Endometrium (tissue), 2 donors: ENCODE measurements around the gene RPH3AL.

Experiments used
- FAIRE-seq: peaks from 2 replicates; lab custom pipeline; 2012; peaks lifted over from hg19 to GRCh38; lab: Jason Lieb, UNC
- donor health status: control.
- donor health status: control.

RPH3AL gene

GRCh38 chr17:353213-353837, 718 bp upstream of the RPH3AL start:
- FAIRE-seq: no peak

- FAIRE-seq: no peak
Observed at GRCh38 chr17:351875-352420, 659 bp downstream of the RPH3AL start.

DNA sequence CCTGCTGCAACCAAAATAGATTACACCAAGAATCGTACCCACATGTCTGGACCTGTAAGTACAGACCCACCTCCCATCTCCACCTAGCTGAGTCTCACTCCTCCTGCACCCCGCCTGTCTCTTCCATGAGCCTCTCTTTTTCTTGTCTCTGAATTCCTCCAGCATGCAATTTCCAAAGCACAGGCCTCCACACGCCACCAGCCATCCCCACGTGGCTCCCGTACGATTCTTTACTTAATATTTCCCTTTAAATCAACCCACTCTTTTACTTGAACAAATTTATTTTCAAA, 1.2 kb downstream of the RPH3AL start:
- FAIRE-seq: no peak

DNA sequence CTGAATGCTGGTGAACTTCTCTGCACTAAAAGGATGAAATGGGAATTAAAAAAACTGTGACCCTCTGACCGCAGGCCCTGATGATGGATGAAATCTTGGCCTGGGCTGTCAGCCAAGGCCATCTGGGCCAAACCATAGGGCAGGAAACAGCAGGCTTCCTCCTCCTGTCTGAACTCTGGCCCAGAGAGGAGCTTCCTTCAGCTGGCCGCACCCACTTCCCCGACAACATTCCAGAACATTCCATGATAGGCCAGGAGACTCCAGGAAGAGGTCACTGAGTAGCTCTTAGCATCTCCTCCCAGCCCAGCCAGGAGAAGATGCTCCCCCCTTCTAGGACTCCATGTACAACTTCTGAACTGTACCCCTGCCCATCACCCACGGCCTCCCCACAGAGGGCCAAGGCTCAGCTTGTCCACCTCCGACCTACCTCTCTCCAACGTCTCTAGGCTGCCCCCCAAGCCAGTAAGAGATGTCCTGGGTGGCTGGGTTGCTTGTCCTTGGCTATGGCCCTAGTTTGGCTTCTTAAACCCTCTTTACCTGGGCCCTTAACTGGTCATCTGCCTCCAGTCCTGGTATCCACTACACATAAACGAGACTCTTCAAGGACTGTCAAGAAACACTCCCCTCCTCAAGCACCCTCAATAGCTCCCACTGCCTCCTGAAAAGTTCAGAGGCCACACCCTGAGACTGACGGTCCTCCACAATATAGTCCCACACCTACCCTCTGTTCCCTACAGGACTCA, 1.7 kb downstream of the RPH3AL start:
- FAIRE-seq: no peak

DNA sequence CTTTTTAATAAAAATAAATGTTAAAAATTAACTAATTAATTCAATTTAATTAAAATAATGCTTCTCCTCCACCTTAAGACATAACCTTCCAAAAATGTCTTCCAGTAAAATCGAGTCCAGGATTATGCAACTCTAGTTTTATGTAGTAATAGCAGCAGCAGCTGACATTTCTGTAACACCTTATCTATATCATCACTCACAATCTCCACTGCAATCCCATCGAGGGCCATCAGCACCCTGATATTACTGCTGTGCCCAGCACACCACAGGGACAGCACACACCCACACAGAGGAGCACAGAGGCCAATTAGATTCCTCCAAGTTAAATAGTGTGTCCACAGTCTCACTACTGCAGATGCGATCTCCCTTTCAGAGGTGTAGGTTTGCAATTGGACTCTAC, 2.9 kb downstream of the RPH3AL start:
- FAIRE-seq: no peak

- FAIRE-seq: no peak
Observed at GRCh38 chr17:348692-349425, 3.7 kb downstream of the RPH3AL start.

DNA sequence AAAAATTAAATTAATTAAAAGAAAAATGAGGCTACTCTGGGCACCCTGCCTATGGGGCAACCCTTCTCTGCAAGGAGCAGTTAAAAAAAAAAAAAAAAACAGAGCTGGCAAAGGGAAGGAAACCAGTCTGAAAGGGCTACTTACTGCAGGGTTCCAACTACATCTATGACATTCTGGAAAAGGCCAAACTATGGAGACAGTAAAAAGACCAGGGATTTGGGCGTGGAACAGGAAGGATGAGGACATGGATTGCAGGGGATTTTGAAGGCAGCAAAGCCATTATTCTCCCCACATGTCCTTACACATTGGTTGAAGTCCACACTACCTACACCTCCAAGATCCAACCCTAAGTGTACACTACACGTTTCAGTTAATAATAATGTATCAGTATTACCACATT, 4.6 kb downstream of the RPH3AL start:
- no peak for FAIRE-seq

- no peak for FAIRE-seq
Observed at GRCh38 chr17:347309-347899, 5.2 kb downstream of the RPH3AL start.

DNA sequence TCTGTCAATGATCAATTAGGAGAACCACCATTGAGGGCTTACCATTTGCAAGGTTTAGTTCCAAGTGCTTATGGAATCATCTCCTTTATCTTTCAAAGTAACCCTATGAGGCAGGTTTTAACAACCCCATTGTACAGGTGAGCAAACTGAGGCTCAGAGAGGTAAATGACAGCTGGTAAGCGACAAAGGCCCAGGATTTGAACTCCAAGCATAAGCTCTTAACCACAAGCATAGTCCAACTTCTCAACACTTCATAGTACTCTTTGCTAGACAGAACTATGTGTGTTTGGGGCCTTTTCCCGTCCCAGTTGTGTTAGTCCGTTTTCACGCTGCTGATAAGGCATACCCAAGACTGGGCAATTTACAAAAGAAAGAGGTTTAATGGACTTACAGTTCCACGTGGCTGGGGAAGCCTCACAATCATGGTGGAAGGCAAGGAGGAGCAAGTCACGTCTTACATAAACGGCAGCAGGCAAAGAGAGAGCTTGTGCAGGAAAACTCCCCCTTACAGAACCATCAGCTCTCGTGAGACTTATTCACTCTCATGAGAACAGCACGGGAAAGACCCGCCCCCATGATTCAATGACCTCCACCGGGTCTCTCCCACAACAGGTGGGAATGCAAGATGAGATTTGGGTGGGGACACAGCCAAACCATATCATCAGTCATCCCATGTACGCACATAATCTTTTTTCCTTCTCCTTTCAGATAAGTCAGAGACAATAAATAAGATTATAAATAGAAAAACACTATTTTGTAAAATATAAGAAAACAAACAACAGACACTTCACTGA, 6.4 kb downstream of the RPH3AL start:
- no peak for FAIRE-seq

DNA sequence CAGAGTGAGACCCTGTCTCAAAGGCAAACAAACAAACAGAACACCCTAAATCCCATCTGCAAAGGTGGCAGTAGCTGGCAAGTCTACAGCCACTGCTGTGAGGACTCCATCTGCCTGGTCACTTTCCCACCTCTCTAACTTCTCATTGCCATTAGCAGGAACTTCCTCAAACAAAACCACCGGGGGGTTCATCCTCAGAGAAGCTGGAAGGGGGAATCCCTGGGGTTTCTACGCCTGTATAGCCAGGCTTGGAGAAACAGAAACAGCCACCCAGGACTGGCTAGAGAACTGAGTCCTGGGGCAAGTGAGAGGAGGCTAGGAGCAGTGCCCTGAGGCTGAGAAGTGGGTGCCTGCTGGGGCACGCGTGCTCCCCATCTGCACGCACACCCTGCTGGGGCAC, 7.3 kb downstream of the RPH3AL start:
- FAIRE-seq: no peak

GRCh38 chr17:343875-344752, 8.5 kb downstream of the RPH3AL start:
- FAIRE-seq: no peak

DNA sequence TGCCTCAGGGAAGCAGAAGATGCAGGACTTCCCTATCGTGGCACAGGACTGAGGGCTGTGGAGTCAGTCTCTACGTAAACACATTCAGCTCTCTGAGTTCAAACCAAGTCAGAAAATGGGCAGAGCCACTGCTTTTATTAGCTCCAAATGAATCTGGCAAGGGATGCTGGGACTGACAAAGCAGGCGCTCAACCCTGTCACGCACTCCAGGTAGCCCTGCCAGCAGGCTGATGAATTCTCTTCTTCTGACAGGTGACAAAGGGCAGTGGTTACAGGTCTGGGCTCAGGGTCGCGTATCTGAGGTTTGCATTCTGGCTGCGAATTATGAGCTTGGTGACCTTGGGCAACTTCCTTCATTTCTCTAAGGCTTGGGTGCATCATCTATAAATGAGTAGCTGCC, 9.4 kb downstream of the RPH3AL start:
- FAIRE-seq: no peak

DNA sequence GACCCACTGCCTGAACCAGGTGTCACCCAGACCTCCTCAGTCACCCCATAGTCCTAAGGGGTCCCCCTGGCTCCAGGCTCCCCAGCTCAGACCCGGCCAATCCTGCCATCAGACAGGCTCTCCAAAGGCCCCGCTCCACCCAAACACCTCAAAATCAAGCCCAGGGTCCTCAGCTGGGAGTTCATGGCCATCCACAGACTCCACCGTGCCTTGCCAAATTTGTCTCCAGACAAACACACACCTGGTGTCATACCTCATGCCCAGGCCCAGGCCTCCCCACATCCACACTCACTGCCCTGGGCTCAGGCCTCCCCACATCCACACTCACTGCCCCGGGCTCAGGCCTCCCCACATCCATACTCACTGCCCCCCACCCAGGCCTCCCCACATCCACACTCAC, 12.5 kb downstream of the RPH3AL start:
- FAIRE-seq: no peak

DNA sequence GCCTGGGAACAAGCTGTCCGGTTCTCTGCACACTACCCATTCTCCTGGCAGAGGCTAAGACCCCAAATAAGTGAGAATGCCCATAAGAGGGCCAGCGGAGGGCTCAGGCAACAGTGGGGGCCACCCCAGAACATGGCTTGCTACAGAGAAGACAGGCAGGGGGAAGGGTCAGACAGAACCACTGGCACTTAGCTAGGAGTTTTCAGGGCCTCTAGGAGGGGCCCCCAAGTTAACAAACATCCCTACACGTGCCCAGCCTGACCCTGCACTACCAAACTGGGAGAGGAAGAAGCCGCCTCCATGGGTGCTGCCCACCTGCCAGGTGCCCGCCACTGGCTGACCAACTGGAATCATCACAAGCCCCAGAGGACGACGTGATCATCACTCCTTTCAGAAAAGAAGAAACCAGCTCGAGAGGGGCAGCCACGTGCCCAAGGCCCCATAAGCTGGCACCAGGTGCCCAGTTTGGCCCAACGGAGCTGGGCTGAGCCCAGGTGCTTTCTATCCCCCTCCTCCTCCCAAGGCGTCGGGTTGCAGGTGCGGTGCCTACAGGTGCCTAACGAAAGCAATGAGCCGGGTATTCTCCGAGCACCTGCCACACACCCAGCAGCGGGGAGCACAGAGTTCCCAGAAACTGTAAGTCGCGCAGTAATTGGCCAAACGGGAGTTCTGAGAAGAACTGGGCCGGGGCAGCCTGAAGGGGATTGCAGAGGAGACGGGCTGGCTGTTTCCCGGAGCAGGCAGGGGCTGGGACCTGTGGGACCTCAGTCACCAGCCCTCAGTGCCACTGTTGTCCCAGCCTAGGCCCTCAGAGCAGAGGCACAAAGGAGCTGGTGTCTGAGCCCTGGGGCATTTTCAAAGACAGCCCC, 13.2 kb downstream of the RPH3AL start:
- FAIRE-seq: no peak

DNA sequence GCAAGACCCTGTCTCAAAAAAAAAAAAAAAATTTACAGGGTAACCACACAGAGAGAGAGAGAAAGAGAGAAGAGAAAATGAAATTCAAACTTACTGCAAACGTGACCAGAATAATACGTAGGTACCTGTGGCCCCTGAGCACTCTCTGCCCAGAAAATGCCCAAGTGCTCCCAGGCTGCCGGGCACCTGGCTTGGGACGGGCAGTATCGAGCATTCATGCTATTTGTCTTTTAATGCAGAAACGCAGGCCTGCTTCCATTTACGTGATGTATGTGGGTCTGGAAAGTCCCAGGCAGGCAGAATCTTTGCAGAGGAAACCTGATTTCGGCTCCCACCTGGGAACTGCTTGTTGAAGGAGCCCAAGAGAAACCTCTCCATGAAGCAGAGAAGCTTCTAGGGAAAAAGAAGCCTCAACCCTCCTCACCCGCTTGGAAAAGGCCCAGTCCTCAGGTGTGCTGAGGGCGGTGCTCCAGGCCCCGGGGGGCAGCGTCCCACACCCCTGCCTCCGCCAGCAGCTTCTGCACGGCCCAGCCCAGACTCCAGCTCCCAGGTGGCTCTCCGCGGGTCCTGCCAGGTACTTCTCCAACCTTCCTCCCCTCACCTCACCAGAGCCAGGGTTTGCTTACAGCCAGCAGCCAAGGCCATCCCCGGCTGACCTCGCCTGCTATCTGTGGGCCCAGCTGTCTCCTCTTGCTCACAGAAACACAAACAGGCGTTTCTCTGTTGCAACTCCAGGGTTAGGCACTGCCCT, 14.0 kb downstream of the RPH3AL start:
- no peak for FAIRE-seq

DNA sequence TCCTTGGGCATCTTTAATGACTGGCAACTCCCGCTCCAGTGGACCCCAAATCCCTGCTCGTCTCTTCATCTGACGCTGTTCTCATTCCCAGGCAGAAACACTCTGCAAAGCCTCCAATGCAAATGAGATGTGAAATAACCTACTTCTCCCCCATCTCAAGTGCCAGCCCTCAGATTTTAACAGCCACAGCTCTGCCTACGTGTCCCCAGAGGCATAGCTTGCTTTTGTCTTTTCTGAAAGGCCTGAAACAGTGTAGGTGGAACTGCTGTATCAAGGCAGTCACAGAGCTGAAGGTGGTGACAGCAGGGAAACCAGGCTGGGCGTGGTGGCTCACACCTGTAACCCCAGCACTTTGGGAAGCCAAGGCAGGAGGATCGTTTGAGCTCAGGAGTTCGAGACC, 14.7 kb downstream of the RPH3AL start:
- no peak for FAIRE-seq

GRCh38 chr17:337453-337852, 15.2 kb downstream of the RPH3AL start:
- FAIRE-seq: no peak

DNA sequence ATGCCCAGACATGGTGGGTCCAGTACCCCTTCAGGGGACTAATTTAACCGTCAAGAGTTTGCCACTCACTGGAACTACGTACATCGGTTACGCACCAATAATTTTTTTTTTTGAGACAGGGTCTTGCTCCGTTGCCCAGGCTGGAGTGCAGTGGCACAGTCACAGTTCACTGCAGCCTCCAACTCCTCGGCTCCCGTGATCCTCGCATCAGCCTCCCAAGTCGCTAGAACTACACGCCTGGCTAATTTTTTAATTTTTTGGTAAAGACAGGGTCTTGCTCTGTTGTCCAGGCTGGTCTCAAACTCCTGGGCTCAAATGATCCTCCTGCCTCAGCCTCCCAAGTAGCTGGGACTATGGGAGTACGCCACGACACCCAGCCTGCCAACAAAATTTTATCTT, 15.6 kb downstream of the RPH3AL start:
- no peak for FAIRE-seq
